B cell (primary cell): ENCODE results near the gene CAT. TPM values are rescaled to one million over a fixed set of nuclear protein-coding genes. Genes with fewer than 3 reads are reported as not detected.

Experiments
- ATAC-seq: fragments of 200-7000 bp; cut with Tn5 transposase; one replicate; pipeline ENCODE4 v1.10.0; 2021; ENCODE audit warnings: low read depth, mild to moderate bottlenecking, moderate number of reproducible peaks, moderate library complexity
- CTCF ChIA-PET: fragments of 350-600 bp; sonication (Branson Sonifier 250); formaldehyde crosslinking; loops from one replicate; lab custom pipeline; 2021; ENCODE audit warnings: antibody characterized with exemption, inconsistent platforms; lab: Charles Lee
- POLR2A ChIA-PET: fragments of 350-600 bp; sonication (Branson Sonifier 250); formaldehyde crosslinking; loops from one replicate; lab custom pipeline; 2021; ENCODE audit warnings: antibody characterized with exemption; lab: Charles Lee
- DNase-seq: peaks from one replicate; pipeline ENCODE4 v3.0.0; 2013
- H2AFZ ChIP-seq: 2 replicates; pipeline ENCODE4 v1.6.1; 2012; ENCODE audit warnings: mild to moderate bottlenecking, low read depth, low read length; ENCODE audit not compliant: insufficient read depth, poor library complexity, severe bottlenecking
- H3K27ac ChIP-seq, 2 donors: 1 replicate in 1 of 2; 2 replicates in 1 of 2; pipeline ENCODE4 v1.5.1; 2012 to 2013; ENCODE audit warnings: low read length in 2 of 2, mild to moderate bottlenecking in 2 of 2, moderate library complexity in 1 of 2
- H3K27me3 ChIP-seq, 4 experiments: fragments of 200-600 bp in 1 of 4; sonication (generic) in 1 of 4; replicated peaks in 1 of 4; 1 replicate in 2 of 4; 2 replicates in 2 of 4; pipeline versions ENCODE4 v1.6.1 to v1.7.0; 2013 to 2016; ENCODE audit warnings: low read length in 3 of 4, mild to moderate bottlenecking in 2 of 4, mixed read lengths in 1 of 4, moderate library complexity in 1 of 4; ENCODE audit not compliant: insufficient read depth in 4 of 4, control insufficient read depth in 3 of 4; ENCODE audit errors: control extremely low read depth in 1 of 4
- H3K36me3 ChIP-seq, 2 experiments: replicated peaks in 1 of 2; 1 replicate in 1 of 2; 2 replicates in 1 of 2; pipeline versions ENCODE4 v1.6.1 to v1.7.1; 2013; ENCODE audit warnings: low read length in 1 of 2; ENCODE audit not compliant: insufficient read depth in 2 of 2, control insufficient read depth in 1 of 2; ENCODE audit errors: control extremely low read depth in 1 of 2, extremely low read depth in 1 of 2
- H3K4me1 ChIP-seq, 2 donors: fragments of 200-600 bp in 1 of 2; sonication (generic) in 1 of 2; 1 replicate in 1 of 2; 2 replicates in 1 of 2; pipeline versions ENCODE4 v1.5.1 to v1.6.1; 2013 to 2017; ENCODE audit warnings: low read length in 2 of 2; ENCODE audit not compliant: control insufficient read depth in 2 of 2, insufficient read depth in 2 of 2
- H3K4me2 ChIP-seq: replicated peaks from 2 replicates; pipeline ENCODE3; 2012; ENCODE audit warnings: mild to moderate bottlenecking, low read depth, low read length; ENCODE audit not compliant: poor library complexity, severe bottlenecking
- H3K4me3 ChIP-seq, 5 experiments: fragments of 200-600 bp in 1 of 5; sonication (generic) in 1 of 5; 1 replicate in 3 of 5; 2 replicates in 2 of 5; pipeline versions ENCODE4 v1.5.1 to v1.7.0; 2011 to 2016; ENCODE audit warnings: low read length in 4 of 5, mild to moderate bottlenecking in 4 of 5, low read depth in 2 of 5, control low read depth in 1 of 5, moderate library complexity in 1 of 5; ENCODE audit not compliant: insufficient read depth in 1 of 5; ENCODE audit errors: control extremely low read depth in 1 of 5, extremely low read depth in 1 of 5
- H3K79me2 ChIP-seq: fragments of 200-600 bp; sonication (generic); one replicate; pipeline ENCODE4 v1.6.0; 2016; ENCODE audit warnings: low read length; ENCODE audit not compliant: control insufficient read depth, insufficient read depth
- H3K9ac ChIP-seq: fragments of 200-600 bp; sonication (generic); 2 replicates; pipeline ENCODE4 v1.6.1; 2017; ENCODE audit warnings: mild to moderate bottlenecking, low read length, moderate library complexity
- H3K9me3 ChIP-seq, 3 donors: one replicate each; pipeline versions ENCODE4 v1.6.1 to v1.7.1; 2013; ENCODE audit warnings: low read length in 2 of 3; ENCODE audit not compliant: control insufficient read depth in 2 of 3, insufficient read depth in 1 of 3; ENCODE audit errors: control extremely low read depth in 1 of 3
- H4K20me1 ChIP-seq: 2 replicates; pipeline ENCODE4 v1.6.0; 2012; ENCODE audit warnings: mild to moderate bottlenecking, low read length; ENCODE audit not compliant: insufficient read depth, control insufficient read depth, poor library complexity, severe bottlenecking
- H3K27ac Mint-ChIP-seq: one replicate; pipeline ENCODE4 v1.8.0; 2021; ENCODE audit warnings: mixed read lengths
- H3K27me3 Mint-ChIP-seq: one replicate; pipeline ENCODE4 v1.8.0; 2021; ENCODE audit warnings: mixed read lengths
- H3K4me1 Mint-ChIP-seq: one replicate; pipeline ENCODE4 v1.8.0; 2021; ENCODE audit warnings: mixed read lengths
- H3K4me3 Mint-ChIP-seq: one replicate; pipeline ENCODE4 v1.8.0; 2021; ENCODE audit warnings: mixed read lengths
- H3K9me3 Mint-ChIP-seq: one replicate; pipeline ENCODE4 v1.8.0; 2022; ENCODE audit warnings: mixed read lengths; ENCODE audit not compliant: insufficient read depth
- EZH2 ChIP-seq: IDR thresholded peaks from 2 replicates; pipeline ENCODE4 v1.6.1; 2012; ENCODE audit warnings: borderline replicate concordance, low read depth, mild to moderate bottlenecking, moderate library complexity, low read length; ENCODE audit not compliant: insufficient read depth, poor library complexity, severe bottlenecking
- WGBS: methylation state at CpG from one replicate; pipeline ENCODE4 v1.1.5; 2013; ENCODE audit warnings: missing lambda C conversion rate; ENCODE audit not compliant: insufficient coverage; 5-methylcytosine and 5-hydroxymethylcytosine counted together
- intact Hi-C: fragments of 100-400 bp; cut with micrococcal nuclease; formaldehyde crosslinking; loops from one replicate; pipeline ENCODE4 v1.10.0; 2022
- polyA plus RNA-seq: library from polyadenylated mRNA; depleted of rRNA; stranded (reverse); fragments of >200 nt; gene quantifications from 2 replicates; pipeline ENCODE4 v1.2.3, GENCODE V29; 2012
- total RNA-seq, 2 donors: library from RNA; stranded (reverse); fragments of 120-200 nt in 1 of 2; gene quantifications; 1 replicate in 1 of 2; 2 replicates in 1 of 2; pipeline versions ENCODE4 v1.2.3 to v1.2.4, GENCODE V29; 2013 to 2022
- TF ChIP-seq, protein P1 (sequence below): fragments of 200-600 bp; IDR thresholded peaks from one replicate; pipeline ENCODE4 v1.8.0; 2022; ENCODE audit warnings: antibody characterized with exemption, mild to moderate bottlenecking

The CAT gene
- total and polyA plus RNA-seq, 2 donors (not counting 1 experiment from before 2014, with no cell fraction given): 83.2 to 91.7 TPM

DNA sequence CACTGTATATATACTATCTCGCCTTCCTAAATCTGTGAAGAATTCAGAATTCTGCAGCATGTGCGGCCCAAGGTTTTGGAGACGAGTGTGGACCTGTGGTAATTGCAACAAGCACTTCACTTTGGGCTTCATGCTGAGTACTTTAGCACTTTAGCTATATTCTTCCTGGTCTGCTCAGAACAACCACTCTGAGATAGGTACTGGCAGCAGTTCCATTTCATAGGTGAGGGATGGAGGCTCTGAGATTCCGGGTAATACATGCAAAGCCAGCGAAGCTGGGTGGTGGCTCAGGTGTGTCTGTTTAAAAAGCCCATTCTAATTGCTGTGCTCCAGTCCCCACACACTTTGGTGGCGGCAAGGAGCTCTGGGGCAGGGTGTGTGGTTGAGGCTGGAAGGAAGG is 68.4 kb downstream of the CAT start:
- Mint-ChIP-seq H3K4me1 (no peaks in the 10 kb centered on the region), H3K27me3 (no peaks in the 10 kb centered on the region), H3K27ac (no peak overlapping the region), H3K4me3 (no peak overlapping the region), H3K9me3 (no peaks in the 10 kb centered on the region)
- Histone ChIP-seq H3K36me3 (no peaks in the 10 kb centered on the region), H2AFZ (no peak overlapping the region), H3K27ac (no peak overlapping the region), H3K9me3 (no peaks in the 10 kb centered on the region), H3K4me1 (no peaks in the 10 kb centered on the region), H3K27me3 (no peaks in the 10 kb centered on the region), H3K4me3 (no peak overlapping the region), H3K4me2 (no peak overlapping the region), H3K79me2 (no peaks in the 10 kb centered on the region), H3K9ac (no peak overlapping the region), H4K20me1 (no peaks in the 10 kb centered on the region)
- DNase-seq: no peak
- CTCF ChIA-PET: no interaction called here
- POLR2A ChIA-PET: no interaction called here
- WGBS: 80% methylated on average over 2 of the region's 6 CpGs
- TF ChIP-seq, protein P1, sequence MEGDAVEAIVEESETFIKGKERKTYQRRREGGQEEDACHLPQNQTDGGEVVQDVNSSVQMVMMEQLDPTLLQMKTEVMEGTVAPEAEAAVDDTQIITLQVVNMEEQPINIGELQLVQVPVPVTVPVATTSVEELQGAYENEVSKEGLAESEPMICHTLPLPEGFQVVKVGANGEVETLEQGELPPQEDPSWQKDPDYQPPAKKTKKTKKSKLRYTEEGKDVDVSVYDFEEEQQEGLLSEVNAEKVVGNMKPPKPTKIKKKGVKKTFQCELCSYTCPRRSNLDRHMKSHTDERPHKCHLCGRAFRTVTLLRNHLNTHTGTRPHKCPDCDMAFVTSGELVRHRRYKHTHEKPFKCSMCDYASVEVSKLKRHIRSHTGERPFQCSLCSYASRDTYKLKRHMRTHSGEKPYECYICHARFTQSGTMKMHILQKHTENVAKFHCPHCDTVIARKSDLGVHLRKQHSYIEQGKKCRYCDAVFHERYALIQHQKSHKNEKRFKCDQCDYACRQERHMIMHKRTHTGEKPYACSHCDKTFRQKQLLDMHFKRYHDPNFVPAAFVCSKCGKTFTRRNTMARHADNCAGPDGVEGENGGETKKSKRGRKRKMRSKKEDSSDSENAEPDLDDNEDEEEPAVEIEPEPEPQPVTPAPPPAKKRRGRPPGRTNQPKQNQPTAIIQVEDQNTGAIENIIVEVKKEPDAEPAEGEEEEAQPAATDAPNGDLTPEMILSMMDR: no peak
- TF ChIP-seq EZH2: no peak
- ATAC-seq: no peak
- intact Hi-C loops: no loop called here

DNA sequence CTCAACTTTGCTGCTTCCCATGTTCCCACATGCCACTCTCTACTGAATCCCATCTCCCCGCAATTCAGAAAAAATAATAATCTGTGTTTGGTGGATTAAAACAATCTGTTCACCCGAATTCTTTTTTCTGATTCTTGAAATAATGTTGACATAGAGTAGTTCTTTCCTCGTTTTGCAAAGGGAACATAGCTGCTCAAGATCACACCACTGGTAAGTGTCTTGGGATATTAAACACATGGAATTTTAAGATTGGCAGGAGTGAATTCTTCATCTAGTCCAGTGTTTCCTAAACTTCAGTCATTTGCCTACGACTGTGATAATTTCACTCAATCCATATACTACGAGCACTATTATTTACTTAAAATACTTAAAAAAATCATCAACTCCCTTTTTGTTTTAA is 68.9 kb downstream of the CAT start:
- no peak for DNase-seq
- H3K4me2 ChIP-seq: no peak overlapping the region
- H3K27me3 Mint-ChIP-seq: peaks cover under 1% of the 10 kb centered on the region
- H3K27me3 ChIP-seq: no peaks in the 10 kb centered on the region
- CTCF ChIA-PET: no interaction called here
- no peak for ATAC-seq
- no peak overlapping the region for H3K4me3 ChIP-seq
- H3K27ac ChIP-seq: no peak overlapping the region
- no peaks in the 10 kb centered on the region for H3K79me2 ChIP-seq
- H3K27ac Mint-ChIP-seq: no peak overlapping the region
- no peak overlapping the region for H2AFZ ChIP-seq
- H3K4me1 ChIP-seq: no peaks in the 10 kb centered on the region
- POLR2A ChIA-PET: no interaction called here
- H3K4me3 Mint-ChIP-seq: no peak overlapping the region
- H3K4me1 Mint-ChIP-seq: no peaks in the 10 kb centered on the region
- no peaks in the 10 kb centered on the region for H3K9me3 ChIP-seq
- WGBS: no CpG with 5 or more reads among the region's 5 CpGs
- H3K36me3 ChIP-seq: no peaks in the 10 kb centered on the region
- H4K20me1 ChIP-seq: no peaks in the 10 kb centered on the region
- H3K9me3 Mint-ChIP-seq: no peaks in the 10 kb centered on the region
- TF ChIP-seq EZH2: no peak
- TF ChIP-seq, protein P1: no peak
- no peak overlapping the region for H3K9ac ChIP-seq
- intact Hi-C loops: no loop called here
